NOMO-1 treated with dmso at 0.1 percent for 144 hours (cell line): Measurements from ENCODE around the gene OXER1.

Experiments used
- DNase-seq: peaks from one replicate; lab custom pipeline; 2025; ENCODE audit not compliant: unreplicated experiment; lab: John Stamatoyannopoulos, UW

OXER1 gene

DNA sequence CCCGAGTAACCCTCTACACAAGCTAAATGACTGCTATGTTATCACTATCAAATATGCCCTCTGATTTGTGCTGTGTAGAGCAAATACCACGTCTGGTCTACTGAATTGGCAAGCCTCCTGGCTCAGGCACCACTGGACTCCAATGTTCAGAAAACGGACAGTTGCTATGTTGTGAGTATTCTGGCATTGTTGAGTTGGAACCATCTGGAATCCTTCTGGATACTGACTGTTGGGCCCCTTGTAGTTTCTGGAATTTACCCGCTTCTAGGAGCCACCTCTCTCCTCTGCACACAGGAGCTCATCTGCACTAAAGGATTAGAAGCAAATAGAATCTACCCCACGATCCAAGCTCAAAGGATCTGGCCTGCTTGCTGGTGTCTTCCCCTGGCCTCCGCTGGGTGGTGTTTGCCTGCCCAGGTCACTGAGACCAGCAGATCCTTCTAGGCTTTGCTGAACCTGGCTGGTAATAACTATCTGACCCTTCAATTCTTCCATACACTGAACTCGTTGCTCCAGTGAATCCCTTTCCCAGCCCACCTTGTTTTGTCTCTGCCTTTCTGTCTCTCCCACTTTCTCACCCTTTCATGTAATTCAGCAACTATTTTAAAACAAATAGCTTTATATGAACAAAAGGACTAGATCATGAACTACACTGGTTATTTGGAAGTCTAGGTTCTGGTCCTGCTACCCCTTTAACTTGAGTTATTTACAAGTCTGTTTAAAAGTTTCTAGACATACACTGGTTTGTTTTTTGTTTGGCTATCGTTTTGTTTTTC is 30.5 kb upstream of the OXER1 start:
- DNase-seq = peak; percentile 10

DNA sequence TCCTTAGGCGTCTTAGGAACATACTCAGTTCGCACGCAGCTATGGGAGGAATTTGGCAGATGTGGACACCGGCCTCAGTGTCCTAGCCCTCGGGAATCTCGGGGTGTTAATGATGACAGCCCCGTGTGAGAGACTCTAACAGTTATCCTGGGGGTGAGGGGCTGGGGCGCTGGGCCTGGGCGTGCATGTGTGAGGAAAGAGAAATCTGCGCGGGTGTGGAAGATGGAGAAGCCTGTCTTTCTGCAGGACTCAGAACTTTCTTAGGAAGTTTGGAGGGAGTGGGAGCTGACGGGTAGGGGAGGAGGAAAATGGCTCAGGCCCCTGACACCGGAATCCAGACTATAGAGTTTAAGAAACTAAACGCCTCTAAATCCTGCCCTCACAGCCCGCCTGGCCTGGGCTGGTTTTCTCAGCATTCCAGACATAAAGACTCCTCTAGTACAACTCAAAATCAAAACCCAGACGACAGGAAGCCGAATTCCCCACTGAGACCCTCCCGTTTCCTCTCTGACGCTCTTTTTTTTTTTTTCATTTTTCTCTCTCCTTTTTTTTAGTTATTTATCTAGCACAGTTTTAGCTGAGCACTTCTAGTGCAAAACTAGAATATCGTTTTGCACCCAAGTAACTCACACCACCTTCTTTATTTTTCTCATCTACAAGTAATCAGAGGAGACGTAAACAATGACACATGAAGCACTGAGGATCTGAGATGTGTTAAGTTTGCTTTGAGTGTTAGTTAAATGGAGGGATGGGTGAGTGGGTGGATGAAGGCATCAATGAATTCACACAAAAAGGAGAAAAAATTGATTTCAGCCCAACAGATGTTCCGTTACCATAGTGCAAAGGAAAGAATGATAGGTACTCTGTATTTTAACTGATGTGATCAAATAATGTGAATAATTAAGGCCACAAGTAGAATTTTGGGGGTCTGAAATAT is 29.7 kb upstream of the OXER1 start:
- no peak for DNase-seq

DNA sequence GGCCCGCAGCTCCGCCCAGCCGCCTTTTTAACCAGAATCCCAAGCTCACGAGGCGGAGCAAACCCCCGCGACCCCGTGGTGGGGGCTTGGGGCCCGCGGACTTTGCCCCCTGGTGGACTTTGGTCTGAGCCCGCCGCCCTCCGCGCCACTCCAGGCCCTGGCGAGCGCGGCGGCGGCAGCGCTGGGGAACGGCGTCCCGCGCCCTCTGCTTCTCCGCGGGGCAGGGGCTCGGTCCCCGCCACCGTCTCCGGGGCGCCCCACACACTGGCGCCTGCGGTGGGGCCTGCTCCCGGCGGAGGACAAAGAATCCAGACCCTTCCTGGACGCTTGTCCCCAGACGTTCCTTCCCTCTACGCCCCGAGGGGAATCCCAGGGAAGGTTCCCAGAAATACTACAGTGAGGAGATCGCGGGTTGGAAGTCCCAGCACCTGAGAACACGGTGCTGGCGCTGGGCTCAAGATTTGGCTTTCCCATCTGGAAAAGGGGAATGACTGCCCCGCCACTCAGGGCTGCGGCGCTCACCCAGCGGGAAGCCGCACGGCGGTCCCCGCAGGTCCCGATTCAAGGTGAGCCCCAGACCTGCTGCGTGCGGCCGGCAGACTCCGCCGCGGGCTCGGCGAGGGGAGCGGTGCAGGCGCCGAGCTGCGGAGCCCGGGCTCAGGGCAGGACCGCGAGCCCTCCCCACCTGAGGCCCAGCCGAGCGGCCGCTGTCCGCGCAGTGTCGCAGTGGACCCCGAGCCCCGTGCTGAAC is 28.8 kb upstream of the OXER1 start, which contains the start of gene HAAO:
HAAO (minus strand) TSS at position 1 of the 751 bp plus-strand sequence. CDS start 47 bp downstream, outside the sequence.
- DNase-seq = peak; percentile 50

DNA sequence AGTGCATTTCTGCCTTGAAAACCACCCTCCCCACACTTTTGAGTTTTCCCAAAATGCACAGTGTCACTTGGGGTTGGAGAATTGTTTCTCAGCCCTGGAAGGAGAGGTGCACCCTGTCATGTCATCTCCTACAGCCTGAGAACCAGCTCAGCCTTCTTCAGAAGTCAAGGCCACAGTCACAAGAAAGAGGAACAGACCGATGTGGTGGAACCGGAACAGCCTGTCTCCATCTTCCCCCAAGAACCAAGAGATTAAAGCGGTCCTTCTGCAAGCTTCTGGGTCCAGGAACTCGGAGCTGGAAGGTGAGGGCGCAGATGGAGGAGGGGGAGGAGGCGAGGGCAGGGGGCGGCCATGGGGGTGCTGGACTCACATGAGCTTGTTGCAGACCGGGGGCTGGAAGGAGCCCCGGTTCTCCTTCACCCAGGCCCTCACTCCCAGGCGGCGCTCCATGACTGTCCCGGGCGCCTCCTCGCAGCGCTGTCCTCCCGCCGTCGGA is 28.2 kb upstream of the OXER1 start:
- DNase-seq = peak; percentile 74

DNA sequence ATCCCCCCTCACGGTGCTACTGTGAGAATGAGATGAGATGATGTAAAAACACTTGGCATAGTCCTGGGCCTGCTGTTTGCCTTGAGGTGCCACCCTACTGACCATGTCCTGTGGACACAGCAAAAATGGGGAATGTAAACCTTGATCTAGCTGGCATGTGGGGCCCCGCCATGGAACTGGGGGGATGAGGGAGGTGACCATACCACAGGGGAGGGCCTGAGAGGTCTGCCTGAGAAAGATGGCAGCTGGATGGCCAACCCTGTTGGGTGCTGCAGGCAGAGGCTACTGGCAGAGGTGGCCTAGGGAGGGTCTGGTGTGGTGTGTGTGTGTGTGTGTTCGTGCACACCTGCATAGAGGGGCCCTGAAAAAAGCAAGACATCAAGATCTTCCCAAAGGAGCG is 27.7 kb upstream of the OXER1 start:
- no peak for DNase-seq

DNA sequence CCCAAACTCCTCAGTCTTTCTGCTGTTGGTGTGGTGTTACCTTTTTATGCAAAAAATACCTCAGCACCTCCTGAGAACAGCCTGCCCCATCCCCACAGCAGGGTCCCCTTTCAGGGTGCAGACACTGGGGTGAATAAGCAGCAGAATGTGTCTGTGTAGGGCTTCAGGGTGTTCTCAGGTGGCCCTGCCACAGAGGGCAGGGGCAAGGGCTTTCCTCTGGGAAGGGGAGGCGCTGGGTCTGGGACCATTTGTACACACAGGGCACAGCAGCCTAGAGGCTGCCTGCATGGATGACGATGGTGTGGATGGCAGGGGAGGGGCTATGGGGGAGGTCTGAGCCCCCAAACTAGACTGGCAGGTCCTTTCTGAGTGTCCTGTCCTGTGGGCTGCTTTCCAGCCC is 25.8 kb upstream of the OXER1 start:
- DNase-seq = no peak

DNA sequence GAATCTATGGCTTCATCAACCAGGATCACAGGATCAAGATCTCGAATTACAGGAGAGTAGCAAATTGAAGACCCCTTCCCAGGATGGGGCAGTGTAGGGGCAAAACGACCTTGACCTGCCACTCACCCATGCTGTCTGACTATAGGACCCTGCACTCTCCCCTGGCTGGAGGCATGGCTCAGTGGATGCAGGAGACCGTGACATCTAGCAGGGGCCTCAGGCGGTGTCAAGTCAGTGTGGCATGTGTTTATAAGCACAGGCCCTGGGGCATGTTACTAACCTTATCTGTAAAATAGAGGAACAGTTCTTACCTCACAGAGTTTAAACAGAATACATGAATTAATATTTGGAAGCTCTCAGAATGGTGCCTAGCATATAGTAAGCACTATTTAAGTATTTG is 24.9 kb upstream of the OXER1 start:
- no peak for DNase-seq

DNA sequence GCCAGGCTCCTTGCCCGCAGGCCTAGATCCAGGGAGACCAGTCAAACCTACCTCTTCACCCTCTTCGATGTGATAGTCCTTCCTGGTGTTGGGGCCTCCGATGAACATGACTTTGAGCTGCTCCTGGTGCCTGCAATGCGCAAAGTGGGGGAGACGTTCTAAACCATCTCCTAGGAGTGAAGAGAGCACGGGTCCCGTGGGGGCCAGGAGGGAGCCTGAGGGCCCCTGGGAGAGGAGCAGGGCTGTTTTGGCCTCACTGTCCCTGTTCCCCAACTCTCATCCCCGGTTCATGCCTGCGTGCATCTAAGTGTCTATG is 24.5 kb upstream of the OXER1 start:
- DNase-seq = no peak

DNA sequence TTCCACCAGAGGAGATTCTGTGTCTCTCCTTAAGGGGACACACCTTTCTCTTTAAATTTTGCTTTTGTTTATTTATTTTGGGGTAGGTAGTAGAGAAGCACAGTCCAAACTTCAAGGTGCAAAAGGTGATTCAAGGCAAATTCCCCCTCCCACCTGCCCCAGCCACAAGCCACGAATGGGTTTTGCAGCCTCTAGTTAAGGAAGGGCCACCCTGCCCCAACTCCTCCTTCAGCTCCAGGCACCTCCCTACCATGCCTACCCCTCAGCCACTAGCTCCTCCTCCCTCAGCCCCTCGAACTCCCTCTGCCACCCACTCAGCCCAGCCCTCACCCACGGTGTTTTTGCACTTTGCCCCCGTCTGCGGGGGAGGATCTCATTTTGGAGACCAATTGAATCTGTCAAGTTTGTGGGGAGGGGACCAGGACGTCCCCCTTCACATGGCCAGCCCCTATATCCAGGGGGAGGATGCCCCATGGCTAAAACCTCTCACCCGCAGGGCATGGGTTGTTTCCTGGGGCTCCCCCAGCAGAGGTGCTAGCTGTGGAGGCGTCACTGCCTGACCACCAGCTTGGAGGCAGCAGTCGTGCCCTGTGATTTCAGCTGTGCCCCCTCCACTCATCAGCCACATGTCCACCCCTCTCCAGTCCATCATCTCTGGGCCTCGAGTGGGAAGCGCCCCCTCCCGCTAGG is 24.0 kb upstream of the OXER1 start:
- no peak for DNase-seq

DNA sequence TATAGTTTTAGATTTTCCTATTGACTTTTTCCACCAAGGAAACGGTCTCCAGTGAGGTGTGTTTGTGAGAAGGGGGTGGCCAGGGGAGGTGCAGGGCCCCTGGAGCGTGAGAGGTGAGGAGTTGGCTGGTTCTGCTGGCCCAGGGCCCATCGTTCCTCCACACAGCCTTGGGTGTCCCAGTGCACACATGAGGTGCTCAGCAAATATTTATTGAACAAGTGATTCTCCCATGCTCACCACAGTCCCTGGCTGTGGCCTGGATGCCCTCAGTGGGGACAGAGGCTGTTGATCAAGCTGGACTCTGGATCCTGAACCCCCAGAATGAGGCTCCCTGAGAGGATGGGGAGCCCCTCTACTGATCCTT is 23.5 kb upstream of the OXER1 start:
- no peak for DNase-seq

DNA sequence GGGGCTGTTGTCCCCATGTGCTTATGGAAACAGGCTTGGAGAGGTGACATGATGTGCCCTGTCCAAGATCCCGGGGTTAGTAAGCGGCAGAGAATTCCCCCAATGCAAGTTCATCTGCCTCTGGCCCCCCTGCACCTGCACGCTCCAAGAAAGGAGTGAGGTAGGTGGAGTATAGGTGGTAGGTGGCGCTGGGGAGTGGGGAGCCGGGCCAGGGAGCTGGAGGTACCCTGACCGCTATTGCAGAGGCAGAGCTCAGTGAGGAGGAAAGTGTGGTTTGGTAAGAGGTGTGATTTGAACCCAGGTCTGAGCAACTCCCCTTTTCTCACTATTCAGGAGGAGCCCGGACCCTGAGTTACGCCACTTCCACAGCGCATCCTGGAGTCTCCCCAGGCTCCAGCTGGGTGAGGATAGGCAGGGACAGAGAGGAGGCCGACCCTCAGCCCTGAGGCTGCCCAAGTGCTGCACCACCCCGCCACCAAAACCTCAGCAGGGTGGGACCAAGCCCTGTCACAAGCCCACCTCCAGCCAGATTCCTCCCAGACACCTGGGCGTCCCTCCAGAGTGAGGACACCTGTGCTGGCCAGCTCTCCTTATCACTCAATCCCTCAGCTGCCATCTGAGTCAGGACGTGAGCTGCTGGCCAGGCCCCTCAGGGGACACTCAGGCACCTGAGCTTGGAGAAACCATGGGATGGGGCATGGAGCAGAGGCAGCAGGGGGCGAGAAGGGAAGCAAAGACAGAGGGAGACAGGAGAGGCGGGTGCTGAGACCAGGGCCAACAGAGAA is 22.8 kb upstream of the OXER1 start:
- no peak for DNase-seq

DNA sequence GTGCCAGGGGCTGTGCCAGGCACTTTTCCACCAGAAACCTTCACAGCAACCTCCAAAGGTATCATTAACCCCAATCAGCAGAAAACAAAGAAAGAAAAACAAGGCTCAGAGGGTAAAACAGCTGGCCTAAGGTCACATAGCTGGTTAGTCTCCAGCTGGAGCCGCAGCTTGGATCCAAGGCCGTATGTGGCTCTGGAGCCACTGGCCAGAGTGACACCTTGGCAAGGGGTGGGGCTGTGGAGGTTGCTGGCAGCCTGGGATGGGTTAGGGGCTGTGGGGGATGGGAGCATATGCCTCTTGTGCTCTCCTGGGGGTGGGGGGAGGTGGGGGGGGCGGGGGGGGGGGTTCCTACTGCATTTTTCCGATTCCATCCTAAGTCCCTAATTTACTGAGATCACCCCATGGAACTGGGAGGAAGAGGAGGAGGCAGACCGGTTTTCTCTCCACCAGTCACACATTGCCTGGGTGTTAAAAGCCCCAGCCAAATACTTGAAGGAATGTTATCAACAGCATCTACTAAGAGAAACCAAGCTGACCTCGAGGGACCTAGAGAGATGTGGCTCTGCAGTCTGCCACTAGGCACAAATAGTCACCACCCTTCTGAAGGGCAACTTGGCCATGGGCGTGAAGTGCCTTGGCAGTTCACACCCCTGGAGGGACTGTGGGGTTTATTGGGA is 20.4 kb upstream of the OXER1 start:
- DNase-seq = no peak

DNA sequence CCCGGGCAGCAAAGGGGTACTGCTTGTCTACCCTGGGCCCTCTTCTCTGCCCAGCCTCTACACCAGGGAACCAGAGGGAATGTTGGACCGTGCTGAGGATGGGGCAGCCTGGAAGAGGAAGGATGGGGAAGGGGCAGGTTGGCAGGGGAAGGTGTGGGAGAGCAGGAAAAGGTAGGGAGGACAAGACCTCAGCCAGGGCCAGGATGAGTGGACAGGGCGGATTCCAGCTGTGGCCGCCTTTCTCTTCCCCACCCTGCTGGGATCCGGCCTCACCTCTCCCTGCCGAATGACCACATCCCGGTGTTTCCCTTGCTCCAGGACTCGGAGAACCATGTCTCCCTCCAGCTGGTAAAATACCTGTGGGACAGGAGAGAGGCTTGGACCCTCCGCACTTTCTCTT is 19.6 kb upstream of the OXER1 start:
- no peak for DNase-seq

DNA sequence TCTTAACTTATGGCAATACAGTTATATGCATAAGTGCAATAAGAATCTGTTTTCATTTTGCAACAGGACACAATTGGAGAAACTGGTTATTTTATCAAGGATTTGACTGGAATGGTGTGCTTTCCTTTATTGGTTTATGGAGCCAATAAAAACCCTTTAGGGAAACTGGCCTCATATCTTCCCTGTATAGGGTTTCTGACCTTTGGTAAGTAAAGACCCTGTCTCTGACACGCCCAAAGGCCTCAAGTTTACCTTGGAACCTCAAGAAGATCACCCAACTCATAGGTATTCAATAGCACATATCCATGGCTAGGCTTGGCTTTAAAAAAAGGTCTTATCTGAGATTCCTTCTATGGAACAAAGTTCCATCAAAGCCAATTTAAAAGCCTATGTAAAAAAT is 17.2 kb upstream of the OXER1 start:
- no peak for DNase-seq

DNA sequence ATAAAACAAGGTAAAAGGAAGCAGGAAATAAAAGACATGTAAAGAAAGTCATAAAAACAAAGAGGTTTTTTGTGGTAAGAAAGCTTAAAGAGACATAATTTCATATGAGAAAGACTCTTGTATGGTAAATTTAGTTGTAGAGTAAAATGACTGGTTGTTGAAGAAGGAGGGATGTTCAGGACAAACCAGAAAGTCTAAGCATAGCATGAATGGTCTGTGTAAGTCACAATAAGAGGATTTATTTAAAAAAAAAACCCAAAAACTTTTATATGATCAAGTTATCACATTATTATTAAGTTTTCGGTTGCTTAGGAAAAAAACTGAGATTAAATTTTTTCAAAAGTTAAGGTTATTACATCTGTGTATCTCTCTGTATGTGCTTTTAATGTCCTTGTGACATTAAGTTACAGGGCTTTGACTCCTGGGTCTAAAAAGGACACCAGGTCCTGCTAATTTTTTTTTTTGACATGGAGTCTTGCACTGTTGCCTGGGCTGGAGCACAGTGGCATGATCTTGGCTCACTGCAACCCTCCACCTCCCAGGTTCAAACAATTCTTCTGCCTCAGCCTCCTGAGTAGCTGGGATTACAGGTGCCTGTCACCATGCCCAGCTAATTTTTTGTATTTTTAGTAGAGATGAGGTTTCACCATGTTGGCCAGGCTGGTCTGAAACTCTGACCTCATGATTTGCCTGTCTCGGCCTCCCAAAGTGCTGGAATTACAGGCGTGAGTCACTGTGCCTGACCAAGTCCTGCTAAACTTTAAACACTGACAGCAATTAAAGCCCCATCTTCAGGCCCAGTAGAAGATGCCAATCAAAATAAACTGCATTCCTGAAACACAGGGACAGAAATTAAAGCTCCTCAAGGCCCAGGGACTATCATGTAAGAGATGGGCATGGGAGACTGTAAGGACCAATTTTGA is 14.2 kb upstream of the OXER1 start:
- no peak for DNase-seq

DNA sequence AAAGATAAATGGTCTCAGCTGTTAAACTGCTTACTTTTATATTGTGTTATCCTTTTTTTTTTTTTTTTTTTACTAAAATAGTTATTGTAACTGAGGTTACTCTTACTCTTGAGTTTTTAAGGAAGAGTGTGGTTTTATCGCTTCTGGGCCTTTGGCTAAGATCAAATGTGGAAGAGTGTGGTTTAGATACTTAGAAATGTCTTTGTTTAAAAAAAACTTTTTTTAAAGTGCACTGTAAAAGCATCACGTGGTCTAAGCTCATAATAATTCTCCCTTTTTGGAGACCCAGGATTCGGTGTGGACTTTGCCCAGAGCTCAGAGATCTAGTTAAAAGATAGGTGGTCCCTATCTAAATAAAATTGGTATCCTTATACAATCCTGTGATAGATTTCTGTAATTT is 11.9 kb upstream of the OXER1 start:
- DNase-seq = no peak

DNA sequence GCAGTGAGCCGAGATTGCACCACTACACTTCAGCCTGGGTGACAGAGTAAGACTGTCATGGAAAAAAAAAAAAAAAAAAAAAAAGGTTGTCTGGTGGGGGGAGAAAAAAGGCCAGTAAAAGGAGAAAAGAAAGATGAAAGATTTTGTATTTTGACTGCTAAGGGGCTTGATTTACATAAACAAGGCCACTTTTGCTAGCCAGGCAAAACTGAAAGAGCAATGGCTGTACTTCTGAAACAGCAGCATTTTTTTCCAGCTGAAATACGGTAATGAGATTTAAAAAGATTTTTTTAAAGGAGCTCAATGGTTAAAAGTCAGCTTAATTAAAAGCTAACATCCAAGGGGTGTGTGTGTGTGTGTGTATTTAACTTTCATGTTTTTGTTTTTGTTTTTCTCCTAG is 11.3 kb upstream of the OXER1 start:
- no peak for DNase-seq

DNA sequence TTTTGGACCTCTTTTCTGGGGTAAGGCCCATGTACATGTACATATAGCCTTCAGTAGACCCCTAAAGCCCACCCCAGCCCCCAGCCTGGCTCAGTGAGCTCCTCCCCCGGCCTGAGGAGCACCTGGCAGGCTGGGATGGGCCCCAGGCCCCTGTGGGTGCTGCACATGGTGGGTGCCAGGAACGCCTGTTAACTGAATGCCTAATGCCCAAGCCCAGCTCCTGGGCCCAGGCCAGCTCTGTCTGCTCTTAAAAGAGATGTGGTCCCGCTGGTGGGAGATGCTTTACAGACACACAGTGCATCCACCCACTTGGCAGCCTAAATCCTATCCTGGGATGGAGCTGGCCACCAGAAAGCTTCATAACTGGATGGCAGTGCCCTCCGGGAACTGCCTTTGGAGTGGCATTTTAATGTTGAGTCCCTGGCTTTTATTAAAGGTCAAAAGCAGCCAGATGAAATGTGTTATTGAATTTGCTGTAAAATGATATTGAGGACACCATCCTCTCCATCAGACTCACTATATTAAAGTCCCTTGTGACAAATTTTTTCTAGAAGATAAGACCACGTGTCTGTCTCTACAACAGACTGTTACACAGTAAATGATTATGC is 7.7 kb upstream of the OXER1 start:
- no peak for DNase-seq
